Activated naive CD8-positive, alpha-beta T cell (primary cell): ENCODE results near the gene FCRL1.

ENCODE experiments used
- H3K27ac Mint-ChIP-seq: one replicate; pipeline ENCODE4 v1.8.0; 2021; ENCODE audit warnings: mixed read lengths
- H3K27me3 Mint-ChIP-seq: one replicate; pipeline ENCODE4 v1.8.0; 2021; ENCODE audit warnings: mixed read lengths
- H3K36me3 Mint-ChIP-seq: one replicate; pipeline ENCODE4 v1.8.0; 2021; ENCODE audit warnings: mixed read lengths
- H3K4me1 Mint-ChIP-seq: one replicate; pipeline ENCODE4 v1.8.0; 2021; ENCODE audit warnings: low read depth, mixed read lengths
- H3K4me3 Mint-ChIP-seq: one replicate; pipeline ENCODE4 v1.8.0; 2021; ENCODE audit warnings: mild to moderate bottlenecking, mixed read lengths
- H3K9me3 Mint-ChIP-seq: one replicate; pipeline ENCODE4 v1.8.0; 2021; ENCODE audit warnings: low read depth, mixed read lengths

Gene FCRL1

GRCh38 chr1:157829711-157830110 is 9.8 kb upstream of the FCRL1 start:
- Mint-ChIP-seq H3K4me1 (no peaks in the 10 kb centered on the region), H3K27ac (no peak overlapping the region), H3K27me3 (peaks cover 4% of the 10 kb centered on the region), H3K4me3 (no peak overlapping the region), H3K36me3 (no peaks in the 10 kb centered on the region), H3K9me3 (no peaks in the 10 kb centered on the region)

DNA sequence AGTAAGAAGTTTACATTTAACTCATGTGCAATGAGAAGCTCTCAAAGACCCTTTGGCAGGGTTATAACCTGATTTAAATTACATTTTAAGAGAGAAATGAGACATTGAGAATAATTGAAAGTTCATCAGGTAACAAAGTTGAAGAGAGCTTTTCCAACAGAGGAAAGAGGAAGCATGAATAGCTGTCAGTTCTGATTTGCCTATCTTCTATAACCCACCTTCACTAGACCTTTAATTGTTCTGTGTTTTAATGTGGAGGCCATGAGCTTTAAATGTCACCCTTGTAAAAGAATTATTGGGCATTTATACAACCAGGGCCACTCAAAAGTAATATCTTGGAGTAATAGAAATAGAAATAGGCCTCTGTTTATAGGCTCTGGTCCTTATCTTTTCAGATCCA is 9.3 kb upstream of the FCRL1 start:
- Mint-ChIP-seq H3K9me3 (no peaks in the 10 kb centered on the region), H3K27me3 (peaks cover 6% of the 10 kb centered on the region), H3K27ac (no peak overlapping the region), H3K4me1 (no peaks in the 10 kb centered on the region), H3K36me3 (no peaks in the 10 kb centered on the region), H3K4me3 (no peak overlapping the region)

DNA sequence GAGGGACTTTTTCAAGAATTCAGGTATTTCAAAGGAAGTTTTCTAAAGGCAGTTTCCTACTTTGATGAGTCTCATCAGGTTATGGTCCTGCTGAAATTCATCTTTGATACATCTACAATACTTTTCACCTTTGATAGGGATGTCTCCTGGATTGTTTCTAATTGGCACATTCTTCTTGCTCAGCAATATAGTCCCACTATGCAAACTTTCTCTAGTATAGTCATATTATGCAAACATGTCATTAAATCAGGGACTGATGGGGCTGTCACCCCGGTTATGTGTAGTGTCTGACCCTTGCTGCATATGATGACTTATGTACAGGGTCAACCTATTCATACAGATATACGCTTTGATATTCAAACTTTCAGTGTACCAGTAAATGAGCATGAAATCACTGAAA is 379 bp upstream of the FCRL1 start:
- H3K4me1 Mint-ChIP-seq = peaks cover 2% of the 10 kb centered on the region
- H3K4me3 Mint-ChIP-seq = no peak overlapping the region
- H3K27ac Mint-ChIP-seq = no peak overlapping the region
- peaks cover 7% of the 10 kb centered on the region for H3K27me3 Mint-ChIP-seq
- no peaks in the 10 kb centered on the region for H3K9me3 Mint-ChIP-seq
- no peaks in the 10 kb centered on the region for H3K36me3 Mint-ChIP-seq

DNA sequence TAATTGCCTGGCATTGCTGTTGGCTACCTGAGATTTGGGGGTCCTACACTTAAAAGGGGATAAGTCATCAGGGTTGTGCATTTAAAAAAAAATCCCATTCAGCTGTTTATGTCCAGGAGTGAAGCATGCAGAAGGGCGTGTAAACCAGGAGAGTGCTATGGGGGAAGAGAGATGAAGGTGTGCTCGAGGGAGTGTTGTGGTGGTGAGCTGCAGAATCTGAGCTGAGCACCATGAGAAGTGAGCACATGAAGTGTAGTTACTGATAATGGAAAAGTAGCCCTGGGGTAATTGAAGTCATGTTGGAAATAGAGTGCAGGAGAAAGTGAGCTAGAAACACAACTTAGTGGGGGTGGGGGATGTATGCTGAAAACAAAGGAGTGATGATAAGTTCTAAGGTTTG is 705 bp downstream of the FCRL1 start:
- Mint-ChIP-seq H3K27ac (no peak overlapping the region), H3K27me3 (peaks cover 5% of the 10 kb centered on the region), H3K4me1 (peaks cover 2% of the 10 kb centered on the region), H3K4me3 (no peak overlapping the region), H3K36me3 (no peaks in the 10 kb centered on the region), H3K9me3 (no peaks in the 10 kb centered on the region)

- Mint-ChIP-seq H3K27me3 (peaks cover 12% of the 10 kb centered on the region), H3K36me3 (peaks cover 4% of the 10 kb centered on the region), H3K27ac (no peak overlapping the region), H3K4me3 (no peak overlapping the region), H3K4me1 (no peaks in the 10 kb centered on the region), H3K9me3 (peaks cover 11% of the 10 kb centered on the region)
Observed at GRCh38 chr1:157813269-157813668, 6.7 kb downstream of the FCRL1 start.

- peaks cover 3% of the 10 kb centered on the region for H3K9me3 Mint-ChIP-seq
- H3K27ac Mint-ChIP-seq = no peak overlapping the region
- H3K27me3 Mint-ChIP-seq = peaks cover 10% of the 10 kb centered on the region
- H3K4me1 Mint-ChIP-seq = no peaks in the 10 kb centered on the region
- no peaks in the 10 kb centered on the region for H3K36me3 Mint-ChIP-seq
- H3K4me3 Mint-ChIP-seq = no peak overlapping the region
Observed at GRCh38 chr1:157806431-157807149, 13.3 kb downstream of the FCRL1 start.

GRCh38 chr1:157803851-157804250 is 16.1 kb downstream of the FCRL1 start:
- peaks cover 5% of the 10 kb centered on the region for H3K27me3 Mint-ChIP-seq
- no peaks in the 10 kb centered on the region for H3K9me3 Mint-ChIP-seq
- H3K27ac Mint-ChIP-seq = no peak overlapping the region
- no peaks in the 10 kb centered on the region for H3K36me3 Mint-ChIP-seq
- H3K4me1 Mint-ChIP-seq = no peaks in the 10 kb centered on the region
- H3K4me3 Mint-ChIP-seq = no peak overlapping the region

- Mint-ChIP-seq H3K27ac (no peak overlapping the region), H3K9me3 (no peaks in the 10 kb centered on the region), H3K27me3 (peaks cover 2% of the 10 kb centered on the region), H3K4me1 (no peaks in the 10 kb centered on the region), H3K4me3 (no peak overlapping the region), H3K36me3 (no peaks in the 10 kb centered on the region)
Observed at GRCh38 chr1:157799996-157800395, 19.9 kb downstream of the FCRL1 start.

- peaks cover 2% of the 10 kb centered on the region for H3K27me3 Mint-ChIP-seq
- no peaks in the 10 kb centered on the region for H3K36me3 Mint-ChIP-seq
Observed at GRCh38 chr1:157798211-157798610, 21.7 kb downstream of the FCRL1 start.

DNA sequence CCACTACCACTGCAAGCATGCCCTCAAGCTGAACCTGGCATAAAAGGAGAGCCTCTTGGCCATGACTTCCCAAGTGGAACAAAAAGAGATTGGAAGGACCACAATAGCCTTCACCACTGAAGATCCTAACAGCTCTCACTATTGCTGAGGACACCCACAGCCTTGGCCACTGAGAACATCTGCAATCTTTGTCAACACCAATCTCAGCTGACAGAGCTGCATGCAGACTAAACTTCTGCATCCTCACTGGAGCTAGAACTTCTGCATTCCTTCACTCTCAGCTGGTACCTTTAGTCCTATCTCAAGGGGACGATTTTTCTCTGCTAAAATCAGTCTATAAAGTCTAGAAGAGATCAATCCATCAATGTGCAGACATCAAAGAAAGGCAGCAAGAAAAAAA is 34.7 kb downstream of the FCRL1 start:
- H3K9me3 Mint-ChIP-seq = no peaks in the 10 kb centered on the region
- no peaks in the 10 kb centered on the region for H3K36me3 Mint-ChIP-seq
- peaks cover 6% of the 10 kb centered on the region for H3K27me3 Mint-ChIP-seq
- no peak overlapping the region for H3K27ac Mint-ChIP-seq
- H3K4me3 Mint-ChIP-seq = no peak overlapping the region
- no peaks in the 10 kb centered on the region for H3K4me1 Mint-ChIP-seq

More at GRCh38 chr1:157798211-157798610, 21.7 kb downstream of the FCRL1 start:
- no peaks in the 10 kb centered on the region for H3K4me1 Mint-ChIP-seq
- peaks cover 6% of the 10 kb centered on the region for H3K9me3 Mint-ChIP-seq
- H3K27ac Mint-ChIP-seq = no peak overlapping the region
- no peak overlapping the region for H3K4me3 Mint-ChIP-seq

DNA sequence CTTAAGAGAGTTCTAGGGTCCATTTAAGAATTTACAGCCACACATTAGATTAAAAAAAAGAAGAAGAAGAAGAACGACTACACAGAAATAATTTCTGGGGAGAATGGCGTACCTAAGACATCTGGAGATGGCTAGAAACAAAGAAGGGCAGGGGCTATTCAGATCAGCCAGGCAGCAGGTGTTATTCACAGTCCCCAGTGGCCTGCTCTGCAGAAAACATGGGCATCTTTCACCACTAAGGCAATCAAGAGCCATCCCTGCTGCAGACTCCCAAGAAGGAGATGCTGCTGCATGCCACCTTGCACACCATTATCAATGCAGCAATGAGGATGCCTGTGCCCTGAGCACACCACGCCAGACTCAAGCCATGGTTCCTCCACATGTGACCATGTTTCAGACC is 35.1 kb downstream of the FCRL1 start:
- Mint-ChIP-seq H3K27me3 (peaks cover 6% of the 10 kb centered on the region), H3K9me3 (no peaks in the 10 kb centered on the region), H3K4me3 (no peak overlapping the region), H3K4me1 (no peaks in the 10 kb centered on the region), H3K27ac (no peak overlapping the region), H3K36me3 (no peaks in the 10 kb centered on the region)

DNA sequence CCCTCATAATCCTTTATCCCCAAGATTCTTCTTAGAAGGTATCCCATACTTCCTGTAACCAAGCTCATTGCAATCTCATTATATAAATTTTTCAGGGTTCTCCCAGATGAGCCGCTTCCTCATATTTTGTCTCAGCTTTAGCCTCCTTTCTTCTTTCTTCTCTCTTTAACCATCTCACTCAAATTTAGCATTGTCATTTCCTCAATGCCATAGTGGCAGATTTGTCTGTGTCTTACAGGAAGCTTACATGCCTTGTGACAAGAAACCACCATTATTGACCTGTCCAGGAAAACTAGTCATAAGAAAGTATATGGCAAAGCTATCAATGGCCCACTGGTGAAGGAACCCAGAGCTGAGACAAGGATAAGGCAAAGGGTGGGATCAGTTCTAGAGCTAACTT is 37.0 kb downstream of the FCRL1 start:
- no peak overlapping the region for H3K27ac Mint-ChIP-seq
- no peaks in the 10 kb centered on the region for H3K4me1 Mint-ChIP-seq
- no peaks in the 10 kb centered on the region for H3K9me3 Mint-ChIP-seq
- H3K4me3 Mint-ChIP-seq = no peak overlapping the region
- peaks cover 14% of the 10 kb centered on the region for H3K27me3 Mint-ChIP-seq
- no peaks in the 10 kb centered on the region for H3K36me3 Mint-ChIP-seq

- Mint-ChIP-seq H3K4me3 (no peak overlapping the region), H3K9me3 (no peaks in the 10 kb centered on the region), H3K36me3 (no peaks in the 10 kb centered on the region), H3K4me1 (no peaks in the 10 kb centered on the region), H3K27ac (no peak overlapping the region), H3K27me3 (peaks cover 17% of the 10 kb centered on the region)
Observed at GRCh38 chr1:157781048-157781447, 38.9 kb downstream of the FCRL1 start.

GRCh38 chr1:157776971-157777391 is 42.9 kb downstream of the FCRL1 start, which contains the start of gene FCRL2:
Gene FCRL2 (minus strand): TSS chr1:157777132. CDS start chr1:157777073, 59 bp downstream.
- Mint-ChIP-seq H3K9me3 (no peaks in the 10 kb centered on the region), H3K4me3 (no peak within 1 kb of the TSS), H3K27ac (no peak within 1 kb of the TSS), H3K36me3 (no peaks in the 10 kb centered on the region), H3K4me1 (no peaks in the 10 kb centered on the region), H3K27me3 (peaks cover 15% of the 10 kb centered on the region)

- Mint-ChIP-seq H3K4me1 (no peaks in the 10 kb centered on the region), H3K4me3 (no peak overlapping the region), H3K27me3 (peaks cover 18% of the 10 kb centered on the region), H3K27ac (no peak overlapping the region), H3K9me3 (no peaks in the 10 kb centered on the region), H3K36me3 (no peaks in the 10 kb centered on the region)
Observed at GRCh38 chr1:157775101-157775870, 44.6 kb downstream of the FCRL1 start.
